Measurements from ENCODE around the gene VSIG4. TPM values are rescaled to one million over a fixed set of nuclear protein-coding genes. Genes with fewer than 3 reads are reported as not detected.
A peak's percentile ranks its signal among the peaks of the same experiment; 100 is the strongest.

The VSIG4 gene
- total and polyA plus RNA-seq, 2 donors, result 2.1 to 23.3 TPM

GRCh38 chrX:65997978-65998717 is 41.7 kb downstream of the VSIG4 start:
- Histone ChIP-seq H3K36me3 (ENCODE audit: control insufficient read depth in 2 of 2, insufficient read depth in 2 of 2, low read length in 1 of 2) (no peaks in the 10 kb centered on the region), H3K27me3 (ENCODE audit: control insufficient read depth in 2 of 2, insufficient read depth in 1 of 2, low read length in 1 of 2) (no peaks in the 10 kb centered on the region), H3K4me3 (ENCODE audit: low read length in 2 of 2) (no peak overlapping the region), H3K4me1 (ENCODE audit: control insufficient read depth in 2 of 2, insufficient read depth in 2 of 2, low read length in 2 of 2) (peaks cover 4 to 27% of the 10 kb centered on the region in 2 donors), H3K27ac (ENCODE audit: low read depth in 1 of 2, low read length in 1 of 2) (no peak overlapping the region), H3K9me3 (ENCODE audit: control insufficient read depth in 2 of 2, insufficient read depth in 1 of 2, low read length in 1 of 2) (no peaks in the 10 kb centered on the region)
- 84% methylated on average over 2 of the region's 2 CpGs for WGBS
- no peak for DNase-seq (ENCODE audit: low read depth in 6 of 9, low spot score in 9 of 9)

- 89% methylated on average over 3 of the region's 3 CpGs for WGBS
- H3K4me3 ChIP-seq (ENCODE audit: low read length in 2 of 2), result no peak overlapping the region
- no peaks in the 10 kb centered on the region for H3K36me3 ChIP-seq (ENCODE audit: control insufficient read depth in 2 of 2, insufficient read depth in 2 of 2, low read length in 1 of 2)
- H3K27me3 ChIP-seq (ENCODE audit: control insufficient read depth in 2 of 2, insufficient read depth in 1 of 2, low read length in 1 of 2), result no peaks in the 10 kb centered on the region
- no peaks in the 10 kb centered on the region for H3K9me3 ChIP-seq (ENCODE audit: control insufficient read depth in 2 of 2, insufficient read depth in 1 of 2, low read length in 1 of 2)
- no peak overlapping the region for H3K27ac ChIP-seq (ENCODE audit: low read depth in 1 of 2, low read length in 1 of 2)
- H3K4me1 ChIP-seq (ENCODE audit: control insufficient read depth in 2 of 2, insufficient read depth in 2 of 2, low read length in 2 of 2), result peaks cover 0 to 3% of the 10 kb centered on the region in 2 donors
- DNase-seq (ENCODE audit: low read depth in 6 of 9, low spot score in 9 of 9), result no peak
These were observed 45.1 kb downstream of the VSIG4 start for GRCh38 chrX:65994519-65995506.

GRCh38 chrX:65993915-65994460 is 45.9 kb downstream of the VSIG4 start:
- Histone ChIP-seq H3K4me3 (ENCODE audit: low read length in 2 of 2) (no peak overlapping the region), H3K9me3 (ENCODE audit: control insufficient read depth in 2 of 2, insufficient read depth in 1 of 2, low read length in 1 of 2) (no peaks in the 10 kb centered on the region), H3K36me3 (ENCODE audit: control insufficient read depth in 2 of 2, insufficient read depth in 2 of 2, low read length in 1 of 2) (no peaks in the 10 kb centered on the region), H3K4me1 (ENCODE audit: control insufficient read depth in 2 of 2, insufficient read depth in 2 of 2, low read length in 2 of 2) (no peaks in the 10 kb centered on the region), H3K27ac (ENCODE audit: low read depth in 1 of 2, low read length in 1 of 2) (no peak overlapping the region), H3K27me3 (ENCODE audit: control insufficient read depth in 2 of 2, insufficient read depth in 1 of 2, low read length in 1 of 2) (no peaks in the 10 kb centered on the region)
- no peak for DNase-seq (ENCODE audit: low read depth in 6 of 9, low spot score in 9 of 9)
- 83% methylated on average over 2 of the region's 2 CpGs for WGBS

GRCh38 chrX:65993332-65993731 is 46.5 kb downstream of the VSIG4 start:
- no peak overlapping the region for H3K4me3 ChIP-seq (ENCODE audit: low read length in 2 of 2)
- H3K27ac ChIP-seq (ENCODE audit: low read depth in 1 of 2, low read length in 1 of 2), result no peak overlapping the region
- 93% methylated on average over 2 of the region's 2 CpGs for WGBS
- H3K27me3 ChIP-seq (ENCODE audit: control insufficient read depth in 2 of 2, insufficient read depth in 1 of 2, low read length in 1 of 2), result no peaks in the 10 kb centered on the region
- H3K4me1 ChIP-seq (ENCODE audit: control insufficient read depth in 2 of 2, insufficient read depth in 2 of 2, low read length in 2 of 2), result no peaks in the 10 kb centered on the region
- DNase-seq (ENCODE audit: low read depth in 6 of 9, low spot score in 9 of 9), result no peak
- H3K36me3 ChIP-seq (ENCODE audit: control insufficient read depth in 2 of 2, insufficient read depth in 2 of 2, low read length in 1 of 2), result no peaks in the 10 kb centered on the region
- H3K9me3 ChIP-seq (ENCODE audit: control insufficient read depth in 2 of 2, insufficient read depth in 1 of 2, low read length in 1 of 2), result no peaks in the 10 kb centered on the region

GRCh38 chrX:65990702-65991101 is 49.2 kb downstream of the VSIG4 start:
- Histone ChIP-seq H3K27ac (ENCODE audit: low read depth in 1 of 2, low read length in 1 of 2) (no peak overlapping the region), H3K4me3 (ENCODE audit: low read length in 2 of 2) (no peak overlapping the region), H3K27me3 (ENCODE audit: control insufficient read depth in 2 of 2, insufficient read depth in 1 of 2, low read length in 1 of 2) (no peaks in the 10 kb centered on the region), H3K4me1 (ENCODE audit: control insufficient read depth in 2 of 2, insufficient read depth in 2 of 2, low read length in 2 of 2) (peaks cover 0 to 3% of the 10 kb centered on the region in 2 donors), H3K36me3 (ENCODE audit: control insufficient read depth in 2 of 2, insufficient read depth in 2 of 2, low read length in 1 of 2) (no peaks in the 10 kb centered on the region), H3K9me3 (ENCODE audit: control insufficient read depth in 2 of 2, insufficient read depth in 1 of 2, low read length in 1 of 2) (no peaks in the 10 kb centered on the region)
- DNase-seq (ENCODE audit: low read depth in 6 of 9, low spot score in 9 of 9), result no peak

GRCh38 chrX:65987811-65988210 is 52.1 kb downstream of the VSIG4 start:
- 28% methylated on average over 3 of the region's 3 CpGs for WGBS
- no peaks in the 10 kb centered on the region for H3K36me3 ChIP-seq (ENCODE audit: control insufficient read depth in 2 of 2, insufficient read depth in 2 of 2, low read length in 1 of 2)
- no peak overlapping the region for H3K4me3 ChIP-seq (ENCODE audit: low read length in 2 of 2)
- H3K9me3 ChIP-seq (ENCODE audit: control insufficient read depth in 2 of 2, insufficient read depth in 1 of 2, low read length in 1 of 2), result no peaks in the 10 kb centered on the region
- peaks cover 0 to 3% of the 10 kb centered on the region in 2 donors for H3K4me1 ChIP-seq (ENCODE audit: control insufficient read depth in 2 of 2, insufficient read depth in 2 of 2, low read length in 2 of 2)
- no peaks in the 10 kb centered on the region for H3K27me3 ChIP-seq (ENCODE audit: control insufficient read depth in 2 of 2, insufficient read depth in 1 of 2, low read length in 1 of 2)
- H3K27ac ChIP-seq (ENCODE audit: low read depth in 1 of 2, low read length in 1 of 2), result no peak overlapping the region
- DNase-seq (ENCODE audit: low read depth in 6 of 9, low spot score in 9 of 9), result no peak

GRCh38 chrX:65985922-65986588 is 53.8 kb downstream of the VSIG4 start:
- WGBS, result 40% methylated on average over 5 of the region's 5 CpGs
- Histone ChIP-seq H3K27ac (ENCODE audit: low read depth in 1 of 2, low read length in 1 of 2) (no peak overlapping the region), H3K27me3 (ENCODE audit: control insufficient read depth in 2 of 2, insufficient read depth in 1 of 2, low read length in 1 of 2) (no peaks in the 10 kb centered on the region), H3K9me3 (ENCODE audit: control insufficient read depth in 2 of 2, insufficient read depth in 1 of 2, low read length in 1 of 2) (no peaks in the 10 kb centered on the region), H3K4me1 (ENCODE audit: control insufficient read depth in 2 of 2, insufficient read depth in 2 of 2, low read length in 2 of 2) (peaks cover 0 to 3% of the 10 kb centered on the region in 2 donors), H3K4me3 (ENCODE audit: low read length in 2 of 2) (no peak overlapping the region), H3K36me3 (ENCODE audit: control insufficient read depth in 2 of 2, insufficient read depth in 2 of 2, low read length in 1 of 2) (no peaks in the 10 kb centered on the region)
- peak in 7 of 9 donors; percentile 31 to 81 (median 42) for DNase-seq (ENCODE audit: low read depth in 6 of 9, low spot score in 9 of 9)

GRCh38 chrX:65985211-65985610 is 54.7 kb downstream of the VSIG4 start:
- no peak for DNase-seq (ENCODE audit: low read depth in 6 of 9, low spot score in 9 of 9)
- Histone ChIP-seq H3K4me1 (ENCODE audit: control insufficient read depth in 2 of 2, insufficient read depth in 2 of 2, low read length in 2 of 2) (peaks cover 0 to 3% of the 10 kb centered on the region in 2 donors), H3K36me3 (ENCODE audit: control insufficient read depth in 2 of 2, insufficient read depth in 2 of 2, low read length in 1 of 2) (no peaks in the 10 kb centered on the region), H3K9me3 (ENCODE audit: control insufficient read depth in 2 of 2, insufficient read depth in 1 of 2, low read length in 1 of 2) (no peaks in the 10 kb centered on the region), H3K27me3 (ENCODE audit: control insufficient read depth in 2 of 2, insufficient read depth in 1 of 2, low read length in 1 of 2) (no peaks in the 10 kb centered on the region), H3K27ac (ENCODE audit: low read depth in 1 of 2, low read length in 1 of 2) (no peak overlapping the region), H3K4me3 (ENCODE audit: low read length in 2 of 2) (no peak overlapping the region)
- 98% methylated on average over 3 of the region's 3 CpGs for WGBS

Data from thymus (tissue), 11 donors.